Activated B cell treated with CpG ODN at 0.5 μM for 24 hours (primary cell): Measurements from ENCODE around the gene ASF1B. TPM values are rescaled to one million over a fixed set of nuclear protein-coding genes. Genes with fewer than 3 reads are reported as not detected.

ENCODE experiments used
- ATAC-seq: fragments of 200-7000 bp; cut with Tn5 transposase; one replicate; pipeline ENCODE4 v1.10.0; 2021; ENCODE audit warnings: low read depth, mild to moderate bottlenecking, moderate library complexity
- CTCF ChIA-PET: fragments of 350-600 bp; sonication (Branson Sonifier 250); formaldehyde crosslinking; loops from one replicate; lab custom pipeline; 2021; ENCODE audit warnings: antibody characterized with exemption; lab: Charles Lee
- POLR2A ChIA-PET: fragments of 350-600 bp; sonication (Branson Sonifier 250); formaldehyde crosslinking; loops from one replicate; lab custom pipeline; 2021; ENCODE audit warnings: antibody characterized with exemption; lab: Charles Lee
- DNase-seq: peaks from one replicate; pipeline ENCODE4 v3.0.0; 2022
- H3K27ac Mint-ChIP-seq: one replicate; pipeline ENCODE4 v1.8.0; 2020; ENCODE audit warnings: mixed read lengths
- H3K27me3 Mint-ChIP-seq: one replicate; pipeline ENCODE4 v1.8.0; 2021; ENCODE audit warnings: mixed read lengths
- H3K36me3 Mint-ChIP-seq: one replicate; pipeline ENCODE4 v1.8.0; 2021; ENCODE audit warnings: low read depth, mixed read lengths
- H3K4me1 Mint-ChIP-seq: one replicate; pipeline ENCODE4 v1.8.0; 2021; ENCODE audit warnings: mixed read lengths
- H3K4me3 Mint-ChIP-seq: one replicate; pipeline ENCODE4 v1.8.0; 2020; ENCODE audit warnings: mild to moderate bottlenecking, mixed read lengths
- H3K9me3 Mint-ChIP-seq: one replicate; pipeline ENCODE4 v1.8.0; 2020; ENCODE audit warnings: mixed read lengths
- intact Hi-C: fragments of 100-400 bp; cut with micrococcal nuclease; formaldehyde crosslinking; loops from one replicate; pipeline ENCODE4 v1.15.1; 2024
- total RNA-seq: library from RNA; stranded (reverse); gene quantifications from 2 replicates; pipeline ENCODE4 v1.2.3, GENCODE V29; 2022
- TF ChIP-seq, protein P1 (sequence below): fragments of 200-600 bp; IDR thresholded peaks from one replicate; pipeline ENCODE4 v1.8.0; 2022; ENCODE audit warnings: antibody characterized with exemption, mild to moderate bottlenecking

ASF1B gene
- total RNA-seq, 1 donor from 2014 or later: 3.7 TPM

GRCh38 chr19:14089412-14089661 is 47.1 kb downstream of the ASF1B start:
- Mint-ChIP-seq H3K27me3 (no peaks in the 10 kb centered on the region), H3K36me3 (peaks cover 17% of the 10 kb centered on the region), H3K4me3 (peak overlapping the region; percentile 83), H3K4me1 (peaks cover 18% of the 10 kb centered on the region), H3K27ac (peak overlapping the region; percentile 77), H3K9me3 (peaks cover 3% of the 10 kb centered on the region)
- ATAC-seq: no peak
- intact Hi-C loops: no loop called here
- POLR2A ChIA-PET: no interaction called here
- CTCF ChIA-PET: interaction anchor here (1.5 kb wide), 1 partner anchor 25 kb away, joined by 6 read pairs; no protein-coding TSS in a partner anchor
- TF ChIP-seq, protein P1, sequence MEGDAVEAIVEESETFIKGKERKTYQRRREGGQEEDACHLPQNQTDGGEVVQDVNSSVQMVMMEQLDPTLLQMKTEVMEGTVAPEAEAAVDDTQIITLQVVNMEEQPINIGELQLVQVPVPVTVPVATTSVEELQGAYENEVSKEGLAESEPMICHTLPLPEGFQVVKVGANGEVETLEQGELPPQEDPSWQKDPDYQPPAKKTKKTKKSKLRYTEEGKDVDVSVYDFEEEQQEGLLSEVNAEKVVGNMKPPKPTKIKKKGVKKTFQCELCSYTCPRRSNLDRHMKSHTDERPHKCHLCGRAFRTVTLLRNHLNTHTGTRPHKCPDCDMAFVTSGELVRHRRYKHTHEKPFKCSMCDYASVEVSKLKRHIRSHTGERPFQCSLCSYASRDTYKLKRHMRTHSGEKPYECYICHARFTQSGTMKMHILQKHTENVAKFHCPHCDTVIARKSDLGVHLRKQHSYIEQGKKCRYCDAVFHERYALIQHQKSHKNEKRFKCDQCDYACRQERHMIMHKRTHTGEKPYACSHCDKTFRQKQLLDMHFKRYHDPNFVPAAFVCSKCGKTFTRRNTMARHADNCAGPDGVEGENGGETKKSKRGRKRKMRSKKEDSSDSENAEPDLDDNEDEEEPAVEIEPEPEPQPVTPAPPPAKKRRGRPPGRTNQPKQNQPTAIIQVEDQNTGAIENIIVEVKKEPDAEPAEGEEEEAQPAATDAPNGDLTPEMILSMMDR: no peak
- no peak for DNase-seq

GRCh38 chr19:14088634-14089411 is 47.6 kb downstream of the ASF1B start:
- ATAC-seq (no peak), DNase-seq (no peak)
- intact Hi-C loops: no loop called here
- ChIA-PET CTCF (interaction anchor here (1.5 kb wide), 1 partner anchor 26 kb away, joined by 6 read pairs; no protein-coding TSS in a partner anchor), POLR2A (no interaction called here)
- H3K4me3 Mint-ChIP-seq: peak overlapping the region; percentile 83
- peak overlapping the region; percentile 77 for H3K27ac Mint-ChIP-seq
- TF ChIP-seq, protein P1: no peak
- peaks cover 3% of the 10 kb centered on the region for H3K9me3 Mint-ChIP-seq
- peaks cover 18% of the 10 kb centered on the region for H3K4me1 Mint-ChIP-seq
- no peaks in the 10 kb centered on the region for H3K27me3 Mint-ChIP-seq
- peaks cover 17% of the 10 kb centered on the region for H3K36me3 Mint-ChIP-seq

DNA sequence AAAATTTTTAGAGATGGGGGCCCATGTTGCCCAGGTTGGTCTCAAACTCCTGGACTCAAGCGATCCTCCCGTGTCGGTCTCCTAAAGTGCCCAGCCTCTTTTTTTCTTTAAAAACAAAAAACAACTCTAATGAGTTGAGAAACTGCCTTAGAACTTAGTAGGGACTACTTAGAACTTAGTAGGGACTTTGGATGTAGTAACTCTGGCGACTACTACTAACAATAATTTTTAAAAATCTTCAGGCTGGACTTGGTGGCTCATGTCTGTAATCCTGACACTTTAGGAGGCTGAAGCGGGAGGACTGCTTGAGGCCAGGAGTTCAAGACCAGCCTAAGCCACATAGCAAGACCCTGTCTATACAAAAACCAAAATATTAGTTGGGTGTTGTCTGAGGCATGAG is 50.3 kb downstream of the ASF1B start:
- no peak for ATAC-seq
- no peak overlapping the region for H3K4me3 Mint-ChIP-seq
- peaks cover 15% of the 10 kb centered on the region for H3K4me1 Mint-ChIP-seq
- CTCF ChIA-PET: no interaction called here
- H3K36me3 Mint-ChIP-seq: peaks cover 15% of the 10 kb centered on the region
- H3K9me3 Mint-ChIP-seq: no peaks in the 10 kb centered on the region
- intact Hi-C loops: no loop called here
- DNase-seq: no peak
- POLR2A ChIA-PET: no interaction called here
- H3K27me3 Mint-ChIP-seq: no peaks in the 10 kb centered on the region
- TF ChIP-seq, protein P1: no peak
- H3K27ac Mint-ChIP-seq: no peak overlapping the region

GRCh38 chr19:14085309-14085995 is 50.9 kb downstream of the ASF1B start, which contains the start of gene C19orf67:
TSS of gene C19orf67 (minus strand) at chr19:14085783. CDS start at chr19:14085627, 156 bp downstream.
- POLR2A ChIA-PET: no interaction called here
- Mint-ChIP-seq H3K4me1 (peaks cover 20% of the 10 kb centered on the region), H3K27me3 (no peaks in the 10 kb centered on the region), H3K9me3 (no peaks in the 10 kb centered on the region), H3K4me3 (no peak within 1 kb of the TSS), H3K36me3 (peaks cover 16% of the 10 kb centered on the region), H3K27ac (no peak within 1 kb of the TSS)
- TF ChIP-seq, protein P1: no peak
- CTCF ChIA-PET: interaction anchor here (0.6 kb wide), 1 partner anchor 67 kb away, joined by 4 read pairs; no protein-coding TSS in a partner anchor
- no peak for DNase-seq
- intact Hi-C loops: no loop called here
- no peak for ATAC-seq

DNA sequence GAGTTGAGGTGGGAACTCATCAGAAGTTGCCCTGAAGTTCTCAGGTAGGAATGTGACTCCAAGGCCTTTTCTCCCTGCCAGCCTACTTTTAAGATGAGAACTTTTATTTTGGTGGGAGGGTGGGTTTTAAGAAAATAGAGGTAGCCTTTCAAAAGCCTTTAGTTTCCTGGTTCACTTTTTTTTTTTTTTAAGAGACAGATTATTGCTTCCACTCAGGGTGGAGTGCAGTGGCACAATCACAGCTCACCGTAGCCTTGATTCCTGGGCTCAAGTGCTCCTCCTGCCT is 53.8 kb downstream of the ASF1B start:
- DNase-seq: no peak
- peaks cover 6% of the 10 kb centered on the region for H3K36me3 Mint-ChIP-seq
- POLR2A ChIA-PET: interaction anchor here (0.8 to 2.7 kb wide), 6 partner anchors 9 to 76 kb away, joined by 3 to 15 read pairs (median 6); partner anchors contain the start of genes ASF1B, IL27RA and PRKACA
- intact Hi-C loops: no loop called here
- no peak overlapping the region for H3K27ac Mint-ChIP-seq
- no peaks in the 10 kb centered on the region for H3K27me3 Mint-ChIP-seq
- TF ChIP-seq, protein P1: no peak
- peak overlapping the region; percentile 94 for H3K4me3 Mint-ChIP-seq
- ATAC-seq: no peak
- CTCF ChIA-PET: interaction anchor here (0.8 to 1.0 kb wide), 2 partner anchors 9 to 33 kb away, joined by 4 read pairs; no protein-coding TSS in a partner anchor
- H3K9me3 Mint-ChIP-seq: no peaks in the 10 kb centered on the region
- H3K4me1 Mint-ChIP-seq: peaks cover 17% of the 10 kb centered on the region
